ENCODE data around the gene HOXC6.

HOXC6 gene

DNA sequence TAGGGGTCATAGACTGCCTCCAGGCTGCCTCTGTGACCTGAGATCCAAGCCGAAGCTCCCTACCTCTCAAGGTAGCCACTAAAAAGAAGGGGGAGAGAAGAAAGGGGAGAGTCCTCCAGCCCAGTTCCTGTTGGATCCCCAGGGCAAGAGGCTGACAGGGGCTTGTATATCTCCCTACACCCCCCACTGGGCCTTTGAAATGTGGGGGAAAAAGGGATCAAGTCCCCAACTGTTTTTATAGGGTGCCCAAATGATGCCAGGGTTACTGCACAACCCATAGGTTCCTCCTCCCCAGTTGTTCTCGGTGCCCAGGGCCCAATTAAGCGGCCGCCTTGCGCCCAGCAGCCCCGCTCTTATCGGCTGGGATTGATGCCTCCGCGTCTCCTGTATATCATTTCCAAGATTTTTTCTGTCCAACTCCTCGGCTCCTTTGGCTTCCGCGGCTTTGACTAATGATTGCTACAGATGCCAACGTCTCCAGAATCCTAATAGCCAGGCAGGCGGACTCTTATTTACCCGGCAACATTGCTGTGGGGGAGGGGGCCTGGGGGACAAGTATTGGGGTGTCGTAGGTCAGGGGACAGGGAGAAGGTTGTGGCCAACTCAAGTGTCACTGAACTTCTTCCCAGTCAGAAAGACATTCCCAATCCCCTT, 17.8 kb downstream of the HOXC6 start:
- peaks cover 77% of the 10 kb centered on the region for H3K27me3 ChIP-seq (replicated peaks)
- in situ Hi-C loops (cut with HindIII; ENCODE audit: low pct_ligation_motif_present, low sequenced_read_pairs) = no loop called here
- no peaks in the 10 kb centered on the region for H3K36me3 ChIP-seq (replicated peaks)
- no peak for TF ChIP-seq CTCF (IDR thresholded peaks at IDR 0.05; ENCODE audit: low read depth, low read length, missing control alignments)
- no peak for DNase-seq
- H3K27ac ChIP-seq = no peak overlapping the region
- no peak overlapping the region for H3K4me3 ChIP-seq (ENCODE audit: low read depth, low read length)

DNA sequence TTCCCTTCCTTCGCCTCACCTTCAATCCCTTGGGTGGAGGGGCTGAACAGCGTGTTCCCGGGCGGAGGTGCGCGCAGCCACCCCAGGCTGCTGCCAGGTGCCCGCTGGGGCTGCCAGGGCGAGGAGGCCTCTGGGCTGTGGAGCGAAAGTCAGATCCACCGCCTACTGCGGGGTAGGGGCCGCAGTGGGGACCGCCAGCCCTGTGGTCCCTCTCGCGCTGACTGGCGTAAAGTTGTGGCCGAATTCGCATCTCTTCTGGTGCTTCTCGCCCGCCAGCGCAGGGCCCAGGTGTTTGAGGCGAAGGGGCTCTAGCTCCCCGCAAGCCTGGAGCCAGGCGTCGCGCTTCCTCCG, 18.5 kb downstream of the HOXC6 start:
- Histone ChIP-seq H3K27me3 (replicated peaks) (peaks cover 85% of the 10 kb centered on the region), H3K4me3 (ENCODE audit: low read depth, low read length) (no peak overlapping the region), H3K27ac (no peak overlapping the region), H3K36me3 (replicated peaks) (no peaks in the 10 kb centered on the region)
- no peak for DNase-seq
- in situ Hi-C loops (cut with HindIII; ENCODE audit: low pct_ligation_motif_present, low sequenced_read_pairs) = no loop called here
- TF ChIP-seq CTCF (IDR thresholded peaks at IDR 0.05; ENCODE audit: low read depth, low read length, missing control alignments) = no peak

- H3K27me3 ChIP-seq (replicated peaks) = peaks cover 87% of the 10 kb centered on the region
- no peak overlapping the region for H3K27ac ChIP-seq
- DNase-seq = no peak
- no peak for TF ChIP-seq CTCF (IDR thresholded peaks at IDR 0.05; ENCODE audit: low read depth, low read length, missing control alignments)
- H3K4me3 ChIP-seq (ENCODE audit: low read depth, low read length) = no peak overlapping the region
- in situ Hi-C loops (cut with HindIII; ENCODE audit: low pct_ligation_motif_present, low sequenced_read_pairs) = no loop called here
- no peaks in the 10 kb centered on the region for H3K36me3 ChIP-seq (replicated peaks)
Observed at GRCh38 chr12:54047160-54047963, 19.1 kb downstream of the HOXC6 start.

DNA sequence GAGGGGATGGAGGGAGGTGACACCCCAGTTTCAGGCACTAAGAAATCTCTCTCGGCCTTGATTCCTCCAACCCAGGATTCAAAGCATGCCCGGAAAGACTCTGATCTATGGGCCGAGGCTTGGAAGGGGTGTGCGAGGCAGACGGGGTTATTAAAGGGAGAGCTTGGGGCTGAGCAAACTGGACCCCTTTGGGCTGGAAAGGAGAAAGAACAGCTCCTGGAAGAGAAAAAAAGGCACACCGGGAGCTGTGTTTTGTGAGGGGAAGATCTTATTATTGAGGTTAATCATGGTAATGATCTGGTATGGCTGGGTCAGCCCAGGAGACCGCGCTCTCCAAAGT, 19.7 kb downstream of the HOXC6 start:
- no peak overlapping the region for H3K27ac ChIP-seq
- H3K27me3 ChIP-seq (replicated peaks) = peaks cover 87% of the 10 kb centered on the region
- in situ Hi-C loops (cut with HindIII; ENCODE audit: low pct_ligation_motif_present, low sequenced_read_pairs) = no loop called here
- H3K36me3 ChIP-seq (replicated peaks) = no peaks in the 10 kb centered on the region
- TF ChIP-seq CTCF (IDR thresholded peaks at IDR 0.05; ENCODE audit: low read depth, low read length, missing control alignments) = no peak
- H3K4me3 ChIP-seq (ENCODE audit: low read depth, low read length) = no peak overlapping the region
- DNase-seq = no peak

GRCh38 chr12:54048406-54049093, 20.3 kb downstream of the HOXC6 start:
- in situ Hi-C loops (cut with HindIII; ENCODE audit: low pct_ligation_motif_present, low sequenced_read_pairs) = no loop called here
- Histone ChIP-seq H3K36me3 (replicated peaks) (no peaks in the 10 kb centered on the region), H3K27ac (no peak overlapping the region), H3K27me3 (replicated peaks) (peaks cover 89% of the 10 kb centered on the region), H3K4me3 (ENCODE audit: low read depth, low read length) (no peak overlapping the region)
- DNase-seq = no peak
- no peak for TF ChIP-seq CTCF (IDR thresholded peaks at IDR 0.05; ENCODE audit: low read depth, low read length, missing control alignments)

Data from brain microvascular endothelial cell (primary cell).